ENCODE measurements around the gene ZDHHC21. TPM values are rescaled to one million over a fixed set of nuclear protein-coding genes. Genes with fewer than 3 reads are reported as not detected.

Gene ZDHHC21
- total RNA-seq (1 to 10 TPM; 6.5 to 7.0 TPM), total RNA-seq (14.6 to 26.2 reads per million in 2 donors)

GRCh38 chr9:14693251-14693861 is at the start of gene ZDHHC21:
ZDHHC21 (minus strand) TSS chr9:14693432; CDS start chr9:14674340, 19,092 bp downstream.
- Mint-ChIP-seq H3K27me3 (peaks cover 11% of the 10 kb centered on the region), H3K36me3 (ENCODE audit: low read depth) (peaks cover 4% of the 10 kb centered on the region), H3K27ac (peak within 1 kb of the TSS; percentile 92), H3K4me3 (peak within 1 kb of the TSS; percentile 98), H3K4me1 (peaks cover 30% of the 10 kb centered on the region)
- DNase-seq, result peak in 2 of 3 donors; percentile 15 to 42
- ATAC-seq, result peak; percentile 80
- no peaks in the 10 kb centered on the region for H3K9me3 ChIP-seq (ENCODE audit: control insufficient read depth, low read length, poor library complexity, severe bottlenecking)

- Mint-ChIP-seq H3K36me3 (ENCODE audit: low read depth) (no peaks in the 10 kb centered on the region), H3K27me3 (peaks cover 30% of the 10 kb centered on the region), H3K4me1 (no peaks in the 10 kb centered on the region), H3K27ac (no peak overlapping the region), H3K4me3 (no peak overlapping the region)
- DNase-seq (no peak), ATAC-seq (no peak)
- H3K9me3 ChIP-seq (ENCODE audit: control insufficient read depth, low read length, poor library complexity, severe bottlenecking), result no peaks in the 10 kb centered on the region
These were observed 48.1 kb upstream of the ZDHHC21 start for GRCh38 chr9:14741369-14741768.

- Mint-ChIP-seq H3K36me3 (ENCODE audit: low read depth) (no peaks in the 10 kb centered on the region), H3K27me3 (peaks cover 28% of the 10 kb centered on the region), H3K4me1 (no peaks in the 10 kb centered on the region), H3K27ac (no peak overlapping the region), H3K4me3 (no peak overlapping the region)
- no peak for ATAC-seq
- no peaks in the 10 kb centered on the region for H3K9me3 ChIP-seq (ENCODE audit: control insufficient read depth, low read length, poor library complexity, severe bottlenecking)
- DNase-seq, result no peak
These were observed 39.9 kb upstream of the ZDHHC21 start for GRCh38 chr9:14733133-14733532.

- Mint-ChIP-seq H3K4me1 (no peaks in the 10 kb centered on the region), H3K4me3 (no peak overlapping the region), H3K27me3 (peaks cover 14% of the 10 kb centered on the region), H3K36me3 (ENCODE audit: low read depth) (no peaks in the 10 kb centered on the region), H3K27ac (no peak overlapping the region)
- H3K9me3 ChIP-seq (ENCODE audit: control insufficient read depth, low read length, poor library complexity, severe bottlenecking), result no peaks in the 10 kb centered on the region
- ATAC-seq (no peak), DNase-seq (no peak)
These were observed 38.2 kb upstream of the ZDHHC21 start for GRCh38 chr9:14731294-14731981.

- Mint-ChIP-seq H3K36me3 (ENCODE audit: low read depth) (no peaks in the 10 kb centered on the region), H3K4me1 (no peaks in the 10 kb centered on the region), H3K27me3 (peaks cover 8% of the 10 kb centered on the region), H3K4me3 (no peak overlapping the region), H3K27ac (no peak overlapping the region)
- H3K9me3 ChIP-seq (ENCODE audit: control insufficient read depth, low read length, poor library complexity, severe bottlenecking), result no peaks in the 10 kb centered on the region
- DNase-seq (no peak), ATAC-seq (no peak)
These were observed 37.2 kb upstream of the ZDHHC21 start for GRCh38 chr9:14730461-14730898.

GRCh38 chr9:14723301-14723700 is 30.1 kb upstream of the ZDHHC21 start:
- ATAC-seq (no peak), DNase-seq (no peak)
- Mint-ChIP-seq H3K4me3 (no peak overlapping the region), H3K4me1 (no peaks in the 10 kb centered on the region), H3K27ac (no peak overlapping the region), H3K36me3 (ENCODE audit: low read depth) (no peaks in the 10 kb centered on the region), H3K27me3 (peaks cover 26% of the 10 kb centered on the region)
- no peaks in the 10 kb centered on the region for H3K9me3 ChIP-seq (ENCODE audit: control insufficient read depth, low read length, poor library complexity, severe bottlenecking)

GRCh38 chr9:14722391-14723035 is 29.3 kb upstream of the ZDHHC21 start, which contains the start of gene CER1:
CER1 (minus strand) TSS chr9:14722733; CDS start chr9:14722672, 61 bp downstream.
- DNase-seq, result no peak
- H3K27me3 Mint-ChIP-seq, result peaks cover 26% of the 10 kb centered on the region
- no peaks in the 10 kb centered on the region for H3K9me3 ChIP-seq (ENCODE audit: control insufficient read depth, low read length, poor library complexity, severe bottlenecking)
- H3K36me3 Mint-ChIP-seq (ENCODE audit: low read depth), result no peaks in the 10 kb centered on the region
- no peak for ATAC-seq
- no peak within 1 kb of the TSS for H3K4me3 Mint-ChIP-seq
- no peaks in the 10 kb centered on the region for H3K4me1 Mint-ChIP-seq
- no peak within 1 kb of the TSS for H3K27ac Mint-ChIP-seq

GRCh38 chr9:14719231-14719923 is 26.1 kb upstream of the ZDHHC21 start:
- ATAC-seq (no peak), DNase-seq (no peak)
- Mint-ChIP-seq H3K27ac (no peak overlapping the region), H3K4me3 (no peak overlapping the region), H3K4me1 (no peaks in the 10 kb centered on the region), H3K36me3 (ENCODE audit: low read depth) (no peaks in the 10 kb centered on the region), H3K27me3 (peaks cover 34% of the 10 kb centered on the region)
- H3K9me3 ChIP-seq (ENCODE audit: control insufficient read depth, low read length, poor library complexity, severe bottlenecking), result no peaks in the 10 kb centered on the region

GRCh38 chr9:14715102-14715501 is 21.9 kb upstream of the ZDHHC21 start:
- Mint-ChIP-seq H3K4me1 (no peaks in the 10 kb centered on the region), H3K27me3 (peaks cover 41% of the 10 kb centered on the region)

GRCh38 chr9:14713187-14713767 is 20.0 kb upstream of the ZDHHC21 start:
- no peak for ATAC-seq
- H3K27ac Mint-ChIP-seq, result no peak overlapping the region
- H3K27me3 Mint-ChIP-seq, result peaks cover 43% of the 10 kb centered on the region
- no peak for DNase-seq
- H3K4me3 Mint-ChIP-seq, result no peak overlapping the region
- H3K9me3 ChIP-seq (ENCODE audit: control insufficient read depth, low read length, poor library complexity, severe bottlenecking), result no peaks in the 10 kb centered on the region
- no peaks in the 10 kb centered on the region for H3K36me3 Mint-ChIP-seq (ENCODE audit: low read depth)
- no peaks in the 10 kb centered on the region for H3K4me1 Mint-ChIP-seq

More at GRCh38 chr9:14715102-14715501, 21.9 kb upstream of the ZDHHC21 start:
- ATAC-seq (no peak), DNase-seq (no peak)
- Mint-ChIP-seq H3K27ac (no peak overlapping the region), H3K4me3 (no peak overlapping the region), H3K36me3 (ENCODE audit: low read depth) (no peaks in the 10 kb centered on the region)
- H3K9me3 ChIP-seq (ENCODE audit: control insufficient read depth, low read length, poor library complexity, severe bottlenecking), result no peaks in the 10 kb centered on the region

GRCh38 chr9:14710804-14711203 is 17.6 kb upstream of the ZDHHC21 start:
- DNase-seq (no peak), ATAC-seq (no peak)
- no peaks in the 10 kb centered on the region for H3K4me1 Mint-ChIP-seq
- H3K4me3 Mint-ChIP-seq, result no peak overlapping the region
- no peaks in the 10 kb centered on the region for H3K9me3 ChIP-seq (ENCODE audit: control insufficient read depth, low read length, poor library complexity, severe bottlenecking)
- no peaks in the 10 kb centered on the region for H3K36me3 Mint-ChIP-seq (ENCODE audit: low read depth)
- H3K27ac Mint-ChIP-seq, result no peak overlapping the region
- peaks cover 40% of the 10 kb centered on the region for H3K27me3 Mint-ChIP-seq

- no peaks in the 10 kb centered on the region for H3K4me1 Mint-ChIP-seq
- H3K27ac Mint-ChIP-seq, result no peak overlapping the region
- peaks cover 19% of the 10 kb centered on the region for H3K27me3 Mint-ChIP-seq
- H3K9me3 ChIP-seq (ENCODE audit: control insufficient read depth, low read length, poor library complexity, severe bottlenecking), result peaks cover 4% of the 10 kb centered on the region
- H3K36me3 Mint-ChIP-seq (ENCODE audit: low read depth), result no peaks in the 10 kb centered on the region
- DNase-seq (no peak), ATAC-seq (no peak)
- no peak overlapping the region for H3K4me3 Mint-ChIP-seq
These were observed 13.4 kb upstream of the ZDHHC21 start for GRCh38 chr9:14706530-14707140.
